Prostate gland (tissue), 2 donors: ENCODE results near the gene OR10J5. TPM values are rescaled to one million over a fixed set of nuclear protein-coding genes. Genes with fewer than 3 reads are reported as not detected.
"Not testable (repeated sequence)": the region's sequence is repeated elsewhere in the genome, so short reads cannot be mapped to it uniquely, and the experiment has no call there.

ENCODE experiments used
- DNase-seq: peaks from one replicate; pipeline ENCODE4 v3.0.0-alpha.2; 2019; ENCODE audit warnings: low spot score
- H3K27ac ChIP-seq, 2 donors: fragments of 200-600 bp; sonication (generic); 2 replicates each; pipeline ENCODE4 v1.5.1; 2017 to 2019
- H3K27me3 ChIP-seq: fragments of 200-600 bp; sonication (generic); replicated peaks from 2 replicates; pipeline ENCODE4 v1.5.1; 2019; ENCODE audit not compliant: insufficient read depth
- H3K36me3 ChIP-seq, 2 donors: fragments of 200-600 bp; sonication (generic); 1 replicate in 1 of 2; 2 replicates in 1 of 2; pipeline versions ENCODE4 v1.5.1 to v1.8.1; 2017 to 2019
- H3K4me1 ChIP-seq: fragments of 200-600 bp; sonication (generic); replicated peaks from 2 replicates; pipeline ENCODE4 v1.5.1; 2019
- H3K4me3 ChIP-seq, 2 donors: fragments of 200-600 bp; sonication (generic); 2 replicates each; pipeline ENCODE4 v1.5.1; 2017 to 2019
- H3K9me3 ChIP-seq: fragments of 200-600 bp; sonication (generic); 2 replicates; pipeline ENCODE4 v1.5.1; 2017
- POLR2A ChIP-seq: fragments of 450-650 bp; IDR thresholded peaks from one replicate; pipeline ENCODE4 v1.6.1; 2016; ENCODE audit warnings: antibody characterized with exemption, mild to moderate bottlenecking
- POLR2AphosphoS5 ChIP-seq: sonication (generic); formaldehyde crosslinking; IDR thresholded peaks from one replicate; pipeline ENCODE4 v1.6.1; 2017; ENCODE audit warnings: antibody characterized with exemption
- WGBS: methylation state at CpG from one replicate; pipeline ENCODE4 v1.1.5; 2018; 5-methylcytosine and 5-hydroxymethylcytosine counted together
- intact Hi-C: fragments of 100-400 bp; cut with DNase I; formaldehyde crosslinking; loops from one replicate; pipeline ENCODE4 v1.14.2; 2022
- total RNA-seq, 2 donors: library from RNA; depleted of rRNA; stranded (reverse); fragments of >200 nt; gene quantifications; one replicate each; pipeline ENCODE4 v1.1.0, GENCODE V29; 2016
- TF ChIP-seq, protein P1 (sequence below), 4 experiments: fragments of 200-600 bp in 2 of 4; fragments of 450-650 bp in 2 of 4; sonication (generic) in 2 of 4; IDR thresholded peaks; 1 replicate in 3 of 4; 2 replicates in 1 of 4; pipeline ENCODE4 v1.5.1; 2016 to 2019; ENCODE audit warnings: antibody characterized with exemption in 4 of 4, mild to moderate bottlenecking in 2 of 4, moderate library complexity in 2 of 4

OR10J5 gene
- total RNA-seq, 2 donors from 2014 or later: not detected

DNA sequence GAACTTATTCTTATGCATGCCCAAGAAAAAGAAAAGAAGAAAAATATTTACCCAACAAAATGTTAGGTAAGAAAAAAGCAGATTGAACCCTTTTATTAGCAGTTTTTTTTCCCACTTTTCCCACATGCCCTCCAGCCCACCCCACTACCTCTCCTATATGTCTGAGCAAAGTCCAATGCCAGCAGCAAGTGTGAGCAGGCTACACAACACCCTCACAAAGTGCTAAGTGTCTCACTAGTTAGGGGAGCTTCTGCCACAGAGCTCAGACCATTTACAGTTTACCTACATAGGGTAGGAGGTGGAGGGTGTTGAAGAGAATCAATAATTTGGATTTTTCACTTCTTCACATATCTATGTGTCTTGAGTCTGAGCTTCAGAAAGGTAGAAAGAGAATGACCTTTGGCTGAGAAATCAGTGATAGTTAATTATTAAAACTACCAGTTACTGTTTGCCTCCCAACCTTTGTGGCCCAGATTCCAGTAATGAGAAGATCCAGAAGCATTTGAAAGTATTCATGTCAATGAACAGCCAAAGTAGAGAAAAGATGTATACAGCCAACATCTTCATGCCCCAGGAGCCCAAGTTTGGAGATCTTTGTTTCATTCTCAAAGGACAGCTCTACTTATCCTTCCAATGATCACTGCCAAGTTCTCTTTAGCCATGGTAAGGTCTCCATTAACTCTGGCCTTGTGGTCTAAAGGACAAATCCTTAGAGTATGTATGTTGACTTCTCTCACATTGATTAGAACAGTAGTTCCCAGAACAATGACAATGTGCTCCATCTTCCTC is 26.2 kb downstream of the OR10J5 start:
- Histone ChIP-seq H3K27me3 (no peaks in the 10 kb centered on the region), H3K27ac (no peak overlapping the region), H3K4me1 (no peaks in the 10 kb centered on the region), H3K9me3 (no peaks in the 10 kb centered on the region), H3K4me3 (no peak overlapping the region), H3K36me3 (no peaks in the 10 kb centered on the region)
- intact Hi-C loops: no loop called here
- DNase-seq: no peak
- TF ChIP-seq POLR2AphosphoS5: no peak
- no peak for TF ChIP-seq POLR2A
- TF ChIP-seq, protein P1, sequence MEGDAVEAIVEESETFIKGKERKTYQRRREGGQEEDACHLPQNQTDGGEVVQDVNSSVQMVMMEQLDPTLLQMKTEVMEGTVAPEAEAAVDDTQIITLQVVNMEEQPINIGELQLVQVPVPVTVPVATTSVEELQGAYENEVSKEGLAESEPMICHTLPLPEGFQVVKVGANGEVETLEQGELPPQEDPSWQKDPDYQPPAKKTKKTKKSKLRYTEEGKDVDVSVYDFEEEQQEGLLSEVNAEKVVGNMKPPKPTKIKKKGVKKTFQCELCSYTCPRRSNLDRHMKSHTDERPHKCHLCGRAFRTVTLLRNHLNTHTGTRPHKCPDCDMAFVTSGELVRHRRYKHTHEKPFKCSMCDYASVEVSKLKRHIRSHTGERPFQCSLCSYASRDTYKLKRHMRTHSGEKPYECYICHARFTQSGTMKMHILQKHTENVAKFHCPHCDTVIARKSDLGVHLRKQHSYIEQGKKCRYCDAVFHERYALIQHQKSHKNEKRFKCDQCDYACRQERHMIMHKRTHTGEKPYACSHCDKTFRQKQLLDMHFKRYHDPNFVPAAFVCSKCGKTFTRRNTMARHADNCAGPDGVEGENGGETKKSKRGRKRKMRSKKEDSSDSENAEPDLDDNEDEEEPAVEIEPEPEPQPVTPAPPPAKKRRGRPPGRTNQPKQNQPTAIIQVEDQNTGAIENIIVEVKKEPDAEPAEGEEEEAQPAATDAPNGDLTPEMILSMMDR (IDR thresholded peaks at IDR 0.05): no peak

GRCh38 chr1:159508951-159509350 is 26.9 kb downstream of the OR10J5 start:
- H3K27me3 ChIP-seq: no peaks in the 10 kb centered on the region

DNA sequence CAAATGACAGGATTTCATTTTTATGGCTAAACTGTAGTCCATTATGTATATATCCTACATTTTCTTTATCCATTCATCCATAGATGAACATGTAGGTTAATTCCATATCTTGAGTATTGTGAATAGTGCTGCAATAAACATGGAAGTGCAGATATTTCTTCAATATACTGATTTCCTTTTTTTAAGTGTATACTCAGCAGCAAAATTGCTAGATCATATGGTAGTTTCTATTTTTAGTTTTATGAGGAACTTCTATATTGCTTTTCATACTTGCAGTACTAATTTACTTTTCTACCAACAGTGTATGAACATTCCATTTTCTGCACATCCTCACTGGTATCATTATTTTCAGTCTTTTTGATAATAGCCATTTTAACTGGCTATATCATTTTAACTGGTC is 30.1 kb downstream of the OR10J5 start:
- no peak for DNase-seq
- Histone ChIP-seq H3K36me3 (no peaks in the 10 kb centered on the region), H3K9me3 (no peaks in the 10 kb centered on the region)

More at GRCh38 chr1:159508951-159509350, 26.9 kb downstream of the OR10J5 start:
- Histone ChIP-seq H3K36me3 (no peaks in the 10 kb centered on the region), H3K4me1 (no peaks in the 10 kb centered on the region), H3K9me3 (no peaks in the 10 kb centered on the region), H3K27ac (no peak overlapping the region), H3K4me3 (no peak overlapping the region)
- intact Hi-C loops: no loop called here
- no peak for DNase-seq
- TF ChIP-seq POLR2A (no peak), POLR2AphosphoS5 (no peak)
- TF ChIP-seq, protein P1 (IDR thresholded peaks at IDR 0.05): no peak
- 65% methylated on average over 4 of the region's 4 CpGs for WGBS

DNA sequence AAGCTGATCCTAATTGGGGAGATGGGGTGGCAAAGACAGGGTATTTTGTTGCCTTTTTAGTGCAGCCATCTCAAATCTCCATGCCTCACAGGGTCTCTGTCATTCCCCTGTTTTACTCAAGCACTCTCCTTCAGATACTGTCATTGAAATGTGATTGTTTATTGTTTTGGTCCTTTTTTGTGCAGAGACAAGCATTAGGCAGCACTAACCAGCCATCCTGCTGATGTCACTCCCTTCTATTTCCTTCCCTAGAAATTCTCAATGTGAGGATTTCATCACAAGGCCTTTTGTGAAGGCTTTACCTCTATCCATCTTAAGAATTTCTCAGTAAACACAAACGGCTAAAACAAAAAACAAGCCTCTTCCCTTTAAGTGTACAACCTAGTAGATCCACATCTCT is 34.7 kb downstream of the OR10J5 start:
- H3K4me1 ChIP-seq: no peaks in the 10 kb centered on the region
- no peak for TF ChIP-seq POLR2AphosphoS5
- no peak for TF ChIP-seq POLR2A
- TF ChIP-seq, protein P1 (IDR thresholded peaks at IDR 0.05): no peak
- intact Hi-C loops: no loop called here
- H3K36me3 ChIP-seq: no peaks in the 10 kb centered on the region
- H3K4me3 ChIP-seq: no peak overlapping the region
- no peaks in the 10 kb centered on the region for H3K9me3 ChIP-seq
- no peak for DNase-seq
- no peak overlapping the region for H3K27ac ChIP-seq
- no peaks in the 10 kb centered on the region for H3K27me3 ChIP-seq
- WGBS: 70% methylated on average over 1 of the region's 1 CpG

More for the DNA sequence above, 30.1 kb downstream of the OR10J5 start:
- no peaks in the 10 kb centered on the region for H3K4me1 ChIP-seq
- no peak for TF ChIP-seq POLR2A
- TF ChIP-seq POLR2AphosphoS5: no peak
- H3K27me3 ChIP-seq: no peaks in the 10 kb centered on the region
- no peak overlapping the region for H3K27ac ChIP-seq
- intact Hi-C loops: no loop called here
- H3K4me3 ChIP-seq: no peak overlapping the region

GRCh38 chr1:159494513-159495210 is 41.1 kb downstream of the OR10J5 start:
- H3K4me3 ChIP-seq, H3K27ac ChIP-seq, H3K4me1 ChIP-seq, H3K27me3 ChIP-seq, intact Hi-C loops, H3K36me3 ChIP-seq, H3K9me3 ChIP-seq, DNase-seq: not testable (repeated sequence)
- WGBS: 85% methylated on average over 24 of the region's 33 CpGs
